ENCODE measurements around the gene FDX1.

Gene FDX1

DNA sequence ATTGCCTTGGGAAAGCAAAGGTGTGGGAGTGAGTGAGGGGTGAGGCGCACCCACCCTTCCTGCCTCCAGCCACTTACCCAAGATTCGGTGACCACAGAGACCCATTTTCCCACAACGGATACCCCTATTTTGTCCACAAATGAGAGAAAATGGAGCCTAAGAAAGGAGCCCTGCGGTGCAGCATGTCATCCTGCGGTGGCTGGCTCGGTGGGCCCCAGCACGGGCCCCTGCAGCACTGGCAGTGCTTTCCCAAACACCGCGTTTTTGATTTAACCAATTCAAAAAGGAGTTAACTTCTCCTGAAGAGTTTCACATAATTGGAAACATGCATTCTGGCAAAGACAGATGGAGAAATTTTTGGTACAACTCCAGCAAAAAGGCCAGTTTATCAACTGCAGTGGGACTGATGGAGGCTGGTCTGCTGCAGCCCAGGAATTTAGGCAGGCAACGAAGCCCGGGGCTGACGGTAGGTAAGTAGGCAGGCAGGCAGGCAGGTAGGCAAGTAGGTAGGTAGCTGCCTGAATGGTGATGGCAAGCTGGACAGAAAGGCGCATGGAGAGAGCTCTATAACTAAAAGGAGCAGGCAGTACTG, 84.2 kb downstream of the FDX1 start:
- no peak for DNase-seq

Measured in CD4-positive, alpha-beta T cell treated with Interleukin-17A for 4 hours (primary cell).